GM12864 (cell line): ENCODE measurements around the gene NKPD1.

Experiments
- DNase-seq: peaks from one replicate; pipeline ENCODE4 v3.0.0-alpha.2; 2011; ENCODE audit warnings: low read depth
- H3K4me3 ChIP-seq: 2 replicates; pipeline ENCODE4 v1.5.1; 2011; ENCODE audit warnings: mild to moderate bottlenecking, low read depth, low read length, control low read depth
- CTCF ChIP-seq: IDR thresholded peaks from 2 replicates; pipeline ENCODE4 v1.5.1; 2011; ENCODE audit warnings: low read depth, mild to moderate bottlenecking, moderate library complexity, low read length, control low read depth, inconsistent platforms; ENCODE audit errors: missing control alignments

NKPD1 gene

GRCh38 chr19:45130236-45130635 lies 30.5 kb downstream of the NKPD1 start:
- DNase-seq: no peak

GRCh38 chr19:45128806-45129205 lies 32.0 kb downstream of the NKPD1 start:
- no peak overlapping the region for H3K4me3 ChIP-seq
- TF ChIP-seq CTCF: no peak
- no peak for DNase-seq

More at GRCh38 chr19:45130236-45130635, 30.5 kb downstream of the NKPD1 start:
- H3K4me3 ChIP-seq: no peak overlapping the region
- TF ChIP-seq CTCF: no peak

- no peak overlapping the region for H3K4me3 ChIP-seq
- no peak for TF ChIP-seq CTCF
- DNase-seq: no peak
These were observed 32.6 kb downstream of the NKPD1 start for GRCh38 chr19:45128146-45128545.

- no peak for TF ChIP-seq CTCF
- DNase-seq: no peak
- H3K4me3 ChIP-seq: no peak overlapping the region
These were observed 34.1 kb downstream of the NKPD1 start for GRCh38 chr19:45126654-45127053.

- no peak for DNase-seq
These were observed 34.7 kb downstream of the NKPD1 start for GRCh38 chr19:45125975-45126493.

GRCh38 chr19:45125360-45125759 lies 35.4 kb downstream of the NKPD1 start:
- no peak for DNase-seq
- no peak overlapping the region for H3K4me3 ChIP-seq
- no peak for TF ChIP-seq CTCF

More at GRCh38 chr19:45125975-45126493, 34.7 kb downstream of the NKPD1 start:
- H3K4me3 ChIP-seq: no peak overlapping the region
- peak; percentile 90 for TF ChIP-seq CTCF

GRCh38 chr19:45124021-45124420 lies 36.8 kb downstream of the NKPD1 start:
- H3K4me3 ChIP-seq: no peak overlapping the region
- no peak for DNase-seq
- no peak for TF ChIP-seq CTCF
